GM06990 (cell line): ENCODE results near the gene CFAP97D2.

ENCODE experiments used
- DNase-seq: peaks from one replicate; pipeline ENCODE4 v3.0.0-alpha.2; 2011; ENCODE audit not compliant: insufficient read length; ENCODE audit errors: extremely low read depth
- H3K27me3 ChIP-seq: replicated peaks from 2 replicates; pipeline ENCODE4 v1.6.0; 2011; ENCODE audit warnings: low read length; ENCODE audit not compliant: control insufficient read depth, insufficient read depth
- H3K36me3 ChIP-seq: 2 replicates; pipeline ENCODE4 v1.5.1; 2011; ENCODE audit warnings: low read length; ENCODE audit not compliant: control insufficient read depth, insufficient read depth
- H3K4me3 ChIP-seq: replicated peaks from 2 replicates; pipeline ENCODE4 v1.5.1; 2011; ENCODE audit warnings: low read depth, mild to moderate bottlenecking, control low read depth, low read length
- CTCF ChIP-seq: IDR thresholded peaks from 2 replicates; pipeline ENCODE4 v1.5.1; 2011; ENCODE audit warnings: low read length, control low read depth, mild to moderate bottlenecking, inconsistent platforms; ENCODE audit not compliant: insufficient read depth, poor library complexity, severe bottlenecking

The CFAP97D2 gene

GRCh38 chr13:114161028-114161556, 18.0 kb upstream of the CFAP97D2 start:
- H3K27me3 ChIP-seq = peaks cover 1% of the 10 kb centered on the region; the same call in 1 of the 2 replicates
- no peaks in the 10 kb centered on the region for H3K36me3 ChIP-seq
- TF ChIP-seq CTCF = no peak
- H3K4me3 ChIP-seq = no peak overlapping the region
- DNase-seq = no peak

GRCh38 chr13:114161644-114162532, 17.2 kb upstream of the CFAP97D2 start:
- no peak for DNase-seq

GRCh38 chr13:114162533-114162922, 16.5 kb upstream of the CFAP97D2 start:
- no peak for DNase-seq
- no peak for TF ChIP-seq CTCF
- H3K36me3 ChIP-seq = no peaks in the 10 kb centered on the region
- no peak overlapping the region for H3K4me3 ChIP-seq
- peaks cover 1% of the 10 kb centered on the region; the same call in 1 of the 2 replicates for H3K27me3 ChIP-seq

More at GRCh38 chr13:114161644-114162532, 17.2 kb upstream of the CFAP97D2 start:
- Histone ChIP-seq H3K36me3 (no peaks in the 10 kb centered on the region), H3K4me3 (no peak overlapping the region), H3K27me3 (peaks cover 1% of the 10 kb centered on the region; the same call in 1 of the 2 replicates)
- TF ChIP-seq CTCF = no peak

GRCh38 chr13:114164053-114164452, 15.0 kb upstream of the CFAP97D2 start:
- Histone ChIP-seq H3K4me3 (no peak overlapping the region), H3K27me3 (peaks cover 1% of the 10 kb centered on the region; the same call in 1 of the 2 replicates), H3K36me3 (no peaks in the 10 kb centered on the region)
- no peak for TF ChIP-seq CTCF
- no peak for DNase-seq

GRCh38 chr13:114164681-114165429, 14.2 kb upstream of the CFAP97D2 start:
- DNase-seq = no peak
- Histone ChIP-seq H3K36me3 (no peaks in the 10 kb centered on the region), H3K27me3 (peaks cover 1% of the 10 kb centered on the region; the same call in 1 of the 2 replicates), H3K4me3 (no peak overlapping the region)
- TF ChIP-seq CTCF = no peak
